Measurements from ENCODE around the gene SCRT2. TPM values are rescaled to one million over a fixed set of nuclear protein-coding genes. Genes with fewer than 3 reads are reported as not detected.

The SCRT2 gene
- total RNA-seq, 1 experiment from 2014 or later: 0.20 TPM

- TF ChIP-seq ZBTB21 (CRISPR knock-in tag; IDR thresholded peaks at IDR 0.05; ENCODE audit: borderline replicate concordance) (no peak), ELF4 (CRISPR knock-in tag; IDR thresholded peaks at IDR 0.05; ENCODE audit: low read depth) (no peak), ERG (CRISPR knock-in tag; IDR thresholded peaks at IDR 0.05) (no peak), PREB (CRISPR knock-in tag; IDR thresholded peaks at IDR 0.05; ENCODE audit: borderline replicate concordance) (no peak)
These were observed 50.2 kb downstream of the SCRT2 start (continued) for GRCh38 chr20:625360-625932.

- CTCF ChIA-PET: interaction anchor here (0.5 to 1.7 kb wide), 4 partner anchors 21 to 207 kb away, joined by 3 to 9 read pairs (median 4); no protein-coding TSS in a partner anchor
- TF ChIP-seq ATF6 (CRISPR knock-in tag; IDR thresholded peaks at IDR 0.05): no peak
- no peak for TF ChIP-seq ZNF425 (CRISPR knock-in tag; conservative IDR thresholded peaks at IDR 0.05)
- no peak for TF ChIP-seq ESRRA (CRISPR knock-in tag; IDR thresholded peaks at IDR 0.05; ENCODE audit: borderline replicate concordance)
- no peak for TF ChIP-seq HMGA2 (CRISPR knock-in tag; IDR thresholded peaks at IDR 0.05)
- no peak for TF ChIP-seq NR3C1 (CRISPR knock-in tag; conservative IDR thresholded peaks at IDR 0.05; ENCODE audit: low read depth)
- TF ChIP-seq ZNF532 (CRISPR knock-in tag; IDR thresholded peaks at IDR 0.05; ENCODE audit: borderline replicate concordance): no peak
- no peak for TF ChIP-seq PRRX2 (CRISPR knock-in tag; IDR thresholded peaks at IDR 0.05)
- TF ChIP-seq ZNF396 (CRISPR knock-in tag; IDR thresholded peaks at IDR 0.05; ENCODE audit: borderline replicate concordance): no peak
- TF ChIP-seq JUN (CRISPR knock-in tag; IDR thresholded peaks at IDR 0.05): no peak
- TF ChIP-seq MXD4 (CRISPR knock-in tag; IDR thresholded peaks at IDR 0.05; ENCODE audit: borderline replicate concordance): no peak
- TF ChIP-seq TEAD4 (CRISPR knock-in tag; IDR thresholded peaks at IDR 0.05): no peak
- no peak for TF ChIP-seq AFF4 (CRISPR knock-in tag; IDR thresholded peaks at IDR 0.05; ENCODE audit: borderline replicate concordance)
These were observed 51.9 kb downstream of the SCRT2 start for GRCh38 chr20:623704-624103.

More at GRCh38 chr20:623704-624103, 51.9 kb downstream of the SCRT2 start:
- POLR2A ChIA-PET: no interaction called here
- peaks cover 13% of the 10 kb centered on the region for H3K4me1 Mint-ChIP-seq
- no peak overlapping the region for H3K4me3 Mint-ChIP-seq
- no peaks in the 10 kb centered on the region; the same call in 1 of the 2 replicates for H3K27me3 Mint-ChIP-seq (ENCODE audit: low read depth)
- H3K27ac Mint-ChIP-seq: no peak overlapping the region
- no peak for DNase-seq (ENCODE audit: low spot score)
- H3K36me3 Mint-ChIP-seq: no peaks in the 10 kb centered on the region
- no peak for ATAC-seq
- H3K9me3 Mint-ChIP-seq: no peaks in the 10 kb centered on the region
